HG03442 (cell line): Measurements from ENCODE around the gene RAI1.

Source experiments
- ATAC-seq: cut with Tn5 transposase; IDR thresholded peaks from one replicate; pipeline ENCODE4 v1.9.1; 2021; ENCODE audit warnings: mild to moderate bottlenecking, moderate library complexity; ENCODE audit not compliant: unreplicated experiment

Gene RAI1

GRCh38 chr17:17762744-17763105 lies 81.5 kb downstream of the RAI1 start:
- ATAC-seq, result no peak

DNA sequence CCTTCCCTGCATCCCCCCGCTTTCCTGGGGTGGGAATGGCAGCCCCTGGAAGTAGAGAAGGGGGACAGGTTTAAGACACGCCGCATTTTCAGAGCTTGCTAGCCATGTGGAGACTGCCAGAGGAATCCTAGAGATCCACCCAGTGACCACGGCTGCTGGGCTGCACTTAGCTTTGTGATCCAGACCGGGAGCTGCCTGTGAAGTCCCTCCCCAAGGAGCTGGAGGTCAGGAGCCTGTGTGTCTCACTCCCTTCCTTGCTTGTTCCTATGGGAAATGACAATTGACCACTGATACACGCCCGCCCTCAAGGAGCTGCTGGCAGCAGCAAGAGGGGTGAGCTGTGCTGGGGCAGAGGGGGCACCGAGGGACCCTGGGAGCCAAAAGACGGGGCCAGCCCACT lies 81.9 kb downstream of the RAI1 start:
- no peak for ATAC-seq

GRCh38 chr17:17763734-17764133 lies 82.5 kb downstream of the RAI1 start:
- no peak for ATAC-seq

GRCh38 chr17:17765359-17766076 lies 84.3 kb downstream of the RAI1 start:
- no peak for ATAC-seq

DNA sequence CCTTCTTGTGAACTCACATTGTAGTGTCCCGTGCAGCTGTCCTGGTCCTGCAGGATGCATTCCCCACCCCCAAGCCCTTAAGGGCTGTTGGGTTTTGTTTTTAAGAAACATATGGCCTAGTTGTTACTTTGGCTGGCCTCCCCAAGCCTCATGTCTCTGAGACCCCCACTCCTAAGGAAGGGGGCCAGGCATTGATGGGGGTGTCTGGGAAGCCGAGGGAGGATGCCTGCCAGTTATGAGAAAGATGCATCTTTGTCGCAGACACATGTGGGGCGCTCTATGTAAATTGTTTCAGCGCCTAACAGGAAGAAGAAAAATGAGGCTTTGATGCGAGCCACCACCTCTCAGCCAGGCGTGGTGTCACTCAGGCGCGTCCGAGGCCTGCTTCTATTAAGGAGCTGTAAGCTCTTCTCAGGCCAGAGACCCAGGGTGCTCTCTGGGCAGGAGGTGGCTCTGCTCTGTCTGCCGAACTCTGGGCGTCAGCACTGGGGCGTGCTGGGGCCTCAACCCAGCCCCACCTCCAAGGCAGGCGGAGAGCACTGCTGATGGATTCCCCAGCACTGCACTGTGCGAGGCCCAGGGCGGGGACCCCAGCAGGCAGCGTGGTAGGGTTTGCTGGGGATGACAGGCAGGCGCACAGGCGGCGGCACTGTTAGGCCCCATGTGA lies 85.0 kb downstream of the RAI1 start:
- ATAC-seq, result no peak

DNA sequence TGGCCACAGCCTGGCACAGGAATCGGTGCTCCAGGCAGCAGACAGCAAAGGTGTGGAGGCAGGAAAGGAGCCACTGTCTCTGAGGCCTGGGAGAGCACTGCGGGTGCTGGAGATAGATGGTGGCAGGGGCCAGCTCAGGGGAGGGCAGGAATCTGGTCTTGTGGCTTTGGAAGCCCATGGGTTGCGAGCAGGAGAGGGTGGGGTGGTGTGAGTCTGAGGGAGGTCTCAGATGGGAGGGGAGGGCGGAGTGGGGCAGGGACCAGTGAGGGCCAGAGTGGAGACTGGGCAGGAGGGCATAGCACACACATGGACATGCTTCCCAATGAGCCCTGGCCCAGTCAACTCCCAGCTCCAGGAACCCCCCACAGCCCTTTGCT lies 85.5 kb downstream of the RAI1 start:
- ATAC-seq, result no peak

DNA sequence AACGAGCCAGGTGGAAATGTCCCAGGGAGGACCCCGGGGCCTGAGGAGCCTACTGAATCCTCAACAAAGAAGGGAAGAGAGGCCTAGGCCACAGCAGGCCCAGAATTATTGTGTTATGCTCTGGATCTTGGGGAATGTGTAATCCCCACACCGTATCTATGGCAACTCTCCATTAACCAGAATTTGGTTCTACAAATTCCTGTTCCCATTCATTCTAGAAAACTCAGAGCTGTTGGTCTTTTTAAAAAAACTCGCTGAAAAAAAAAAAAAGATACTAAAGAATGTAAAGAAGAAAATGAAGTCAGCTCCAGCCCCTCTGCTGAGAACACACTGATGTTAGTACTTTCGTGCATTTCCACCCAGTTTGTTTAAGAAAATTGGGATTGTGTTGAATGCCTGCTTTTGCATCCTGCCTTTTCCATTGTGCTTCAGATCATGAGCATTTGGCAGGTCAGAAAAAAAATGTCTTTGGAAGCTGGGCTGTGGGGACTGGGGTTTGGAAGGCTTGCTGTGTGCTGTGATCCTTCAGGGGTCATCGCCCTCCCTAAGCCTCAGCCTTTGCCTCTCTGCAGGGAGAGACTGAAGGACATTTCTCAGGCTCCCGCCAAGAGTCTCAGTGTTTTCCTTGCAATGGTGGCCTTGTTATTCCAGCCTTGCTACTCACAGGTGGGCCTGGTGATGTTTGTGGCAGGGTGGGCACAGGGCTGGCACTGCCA lies 86.1 kb downstream of the RAI1 start:
- ATAC-seq, result no peak

DNA sequence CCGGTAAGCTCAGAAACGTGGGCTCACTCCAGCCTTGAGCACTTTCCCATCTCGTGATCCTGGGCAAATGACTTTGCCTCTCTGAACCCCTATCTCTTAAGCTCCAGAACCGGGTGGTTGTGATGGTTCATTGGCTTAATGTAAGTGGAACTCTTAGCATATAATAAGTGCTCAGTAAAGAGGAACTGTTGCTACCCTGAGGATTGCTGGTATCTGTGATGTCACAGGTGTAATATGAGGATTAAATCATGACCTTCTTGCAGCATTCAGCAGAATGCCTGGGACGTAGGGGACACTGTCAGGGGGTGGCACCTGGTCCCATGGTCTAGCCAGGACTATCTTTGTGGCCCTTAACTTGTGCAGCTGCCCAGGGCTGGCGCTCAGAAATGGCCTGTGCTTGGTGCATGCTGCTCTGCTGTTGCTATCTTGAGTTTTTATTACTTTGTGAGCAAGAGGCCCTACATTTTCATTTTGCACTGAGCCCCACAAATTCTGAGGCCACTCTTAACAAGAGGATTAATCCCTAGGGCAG lies 86.7 kb downstream of the RAI1 start:
- ATAC-seq, result no peak

DNA sequence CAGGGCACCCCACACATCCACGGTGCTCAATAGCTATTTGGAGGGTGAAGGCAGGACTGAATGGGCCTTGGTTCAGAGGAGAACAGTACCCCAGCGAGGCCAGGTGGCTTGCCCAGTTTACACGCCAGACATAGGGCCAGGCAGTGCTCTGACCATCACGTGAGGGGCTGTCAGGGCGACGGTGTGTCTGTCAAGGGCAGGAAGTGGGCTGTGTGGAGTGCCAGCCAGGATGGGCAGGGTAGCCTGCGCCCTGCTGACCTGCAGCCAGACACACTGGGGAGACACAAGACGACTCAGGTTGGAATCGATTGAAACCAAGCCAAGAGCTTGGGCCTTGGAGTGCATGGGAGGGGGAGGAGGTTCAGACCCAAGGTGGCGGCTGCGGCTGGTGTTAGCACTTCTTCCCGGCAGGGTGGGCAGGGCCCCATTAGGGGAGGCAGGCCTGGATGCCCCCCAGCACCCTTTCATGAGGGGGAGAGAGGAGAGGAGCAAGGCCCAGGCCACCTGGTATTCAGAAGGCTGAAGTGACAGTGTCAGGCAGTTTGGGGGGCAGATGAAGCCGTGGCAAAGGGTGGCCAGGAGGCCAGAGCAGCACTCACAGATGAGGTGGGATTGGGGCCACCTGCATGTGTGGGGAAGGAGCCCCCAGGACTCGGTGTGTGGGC lies 87.3 kb downstream of the RAI1 start:
- no peak for ATAC-seq

DNA sequence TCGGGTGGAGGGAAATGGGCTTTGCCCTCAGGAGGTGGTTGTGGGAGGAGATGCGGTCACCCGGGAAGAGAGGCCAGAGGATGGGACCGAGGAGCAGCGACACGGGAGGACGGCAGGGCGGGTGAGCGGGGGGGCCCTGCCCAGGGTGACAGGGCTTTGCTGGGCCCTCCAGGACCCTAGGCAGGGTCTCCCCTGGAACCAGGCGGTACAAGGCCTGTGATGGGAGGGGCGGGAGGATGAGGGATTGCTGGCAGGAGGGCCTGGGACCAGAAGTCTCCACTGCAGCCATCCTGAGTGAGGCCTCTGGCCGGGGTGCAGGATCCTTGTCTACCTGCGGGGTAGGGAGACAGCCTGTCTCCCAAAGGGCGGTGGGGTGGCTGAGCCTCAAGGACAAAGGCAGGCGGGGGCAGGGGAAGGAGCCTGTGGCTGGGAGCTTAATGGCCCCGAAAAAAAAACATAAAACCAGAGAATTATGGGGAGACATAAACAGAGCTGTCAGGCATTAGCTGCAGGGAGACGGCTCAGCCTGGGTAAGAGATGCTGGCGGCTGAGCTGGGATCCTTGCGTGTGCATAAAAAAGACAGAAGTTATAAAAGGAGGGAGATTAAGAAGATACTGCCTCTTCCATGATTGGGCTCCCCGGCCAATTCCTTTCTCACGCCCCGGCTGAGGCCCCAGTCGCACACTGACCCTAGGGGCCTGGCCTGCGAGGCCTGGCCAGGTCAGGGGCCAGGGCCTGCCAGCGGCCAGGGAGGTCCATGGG lies 88.8 kb downstream of the RAI1 start:
- ATAC-seq, result no peak

- no peak for ATAC-seq
Measured at GRCh38 chr17:17770632-17771044, 89.4 kb downstream of the RAI1 start.

DNA sequence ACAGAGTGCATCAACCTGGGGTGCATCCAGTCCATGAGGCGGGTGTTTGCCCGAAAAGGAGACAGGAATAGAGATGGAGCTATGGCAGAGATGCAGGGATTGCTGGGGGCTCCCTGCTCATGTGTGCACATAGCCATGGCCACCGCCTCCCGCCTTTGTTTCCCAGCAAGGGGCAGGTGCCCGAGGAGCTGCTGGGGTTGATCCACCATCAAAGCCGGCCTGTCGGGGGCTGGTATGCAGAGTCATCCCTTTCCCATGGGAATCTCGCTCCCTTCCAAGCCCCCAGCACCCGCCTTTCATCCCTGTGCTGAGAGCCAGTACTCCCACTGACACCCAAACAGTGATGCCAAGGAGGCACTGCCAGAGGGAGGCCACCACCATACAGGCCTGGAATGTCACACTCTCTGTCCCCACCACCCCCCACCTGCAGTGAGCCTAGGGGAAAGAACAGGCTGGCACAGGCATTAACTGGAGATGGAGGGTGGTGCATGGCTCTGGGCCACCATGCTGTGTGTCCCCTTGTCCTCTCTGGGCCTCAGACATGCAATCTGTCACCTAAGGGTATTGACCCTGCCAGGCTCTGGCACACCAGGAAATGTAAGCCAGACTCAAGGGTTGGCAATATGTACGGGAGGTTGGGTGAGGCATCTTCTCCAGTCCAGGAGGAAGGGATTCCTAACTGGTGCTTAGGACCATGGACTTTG lies 90.4 kb downstream of the RAI1 start:
- ATAC-seq, result no peak

DNA sequence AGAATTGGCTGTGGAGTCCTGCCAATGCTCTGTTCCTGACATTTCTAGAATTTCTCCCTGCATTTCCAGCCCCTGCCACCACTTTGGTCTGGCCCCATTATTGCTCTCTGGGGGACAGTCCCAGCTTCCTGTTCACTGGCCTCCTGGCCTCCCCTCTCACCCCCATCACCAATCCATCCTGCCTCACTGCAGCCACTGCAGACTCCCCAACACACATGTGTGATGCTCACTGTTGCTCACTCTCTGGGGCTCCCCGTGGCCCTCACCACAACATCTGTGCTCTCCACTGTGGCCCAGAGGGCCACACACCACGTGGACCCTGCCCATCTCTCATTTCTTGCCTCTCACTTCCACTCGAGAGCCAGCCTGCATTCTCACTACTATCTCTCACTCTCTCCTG lies 91.0 kb downstream of the RAI1 start:
- ATAC-seq, result no peak

DNA sequence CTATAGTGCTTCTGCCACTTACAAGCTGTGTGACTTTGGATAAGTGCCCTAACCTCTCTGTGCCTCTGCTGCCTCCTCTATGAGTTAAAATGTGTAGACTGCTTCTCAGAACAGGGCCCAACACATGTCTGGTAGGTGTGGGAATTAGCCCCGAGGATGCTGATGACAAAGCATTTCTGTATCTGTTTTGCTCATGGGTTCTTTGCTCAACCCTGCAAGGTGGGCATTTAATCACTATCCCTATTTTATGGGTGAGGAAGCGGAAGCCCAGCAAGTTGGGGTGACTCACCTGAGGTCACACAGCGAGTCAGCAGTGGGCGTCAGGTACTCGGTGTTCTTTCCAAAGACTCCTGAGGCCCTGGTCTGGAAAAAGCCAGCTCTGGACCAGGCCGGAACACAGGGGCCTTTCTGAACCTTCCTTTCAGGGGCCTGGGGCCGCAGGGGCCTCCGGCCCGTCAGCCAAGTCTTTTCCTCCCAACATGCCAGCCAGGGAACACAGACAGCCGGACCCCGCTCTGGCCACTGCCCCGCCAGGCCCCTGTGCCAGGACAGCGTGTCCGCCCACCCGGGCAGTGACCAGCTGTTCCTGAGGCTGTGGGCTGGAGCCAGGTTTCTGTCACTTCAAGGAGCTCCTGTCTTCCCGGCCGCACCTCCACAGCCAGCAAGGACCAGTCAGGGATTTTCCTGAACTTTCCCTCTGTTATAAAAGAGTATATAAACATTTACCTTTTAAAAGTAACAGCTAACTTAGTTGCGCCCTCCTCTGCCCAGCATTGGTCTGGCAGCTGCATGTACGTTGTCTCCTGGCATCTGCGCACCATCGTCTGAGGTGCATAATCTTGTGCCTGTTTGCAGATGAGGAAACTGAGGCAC lies 93.0 kb downstream of the RAI1 start:
- ATAC-seq, result no peak

GRCh38 chr17:17776889-17777288 lies 95.6 kb downstream of the RAI1 start:
- no peak for ATAC-seq

GRCh38 chr17:17778308-17779014 lies 97.2 kb downstream of the RAI1 start:
- no peak for ATAC-seq

DNA sequence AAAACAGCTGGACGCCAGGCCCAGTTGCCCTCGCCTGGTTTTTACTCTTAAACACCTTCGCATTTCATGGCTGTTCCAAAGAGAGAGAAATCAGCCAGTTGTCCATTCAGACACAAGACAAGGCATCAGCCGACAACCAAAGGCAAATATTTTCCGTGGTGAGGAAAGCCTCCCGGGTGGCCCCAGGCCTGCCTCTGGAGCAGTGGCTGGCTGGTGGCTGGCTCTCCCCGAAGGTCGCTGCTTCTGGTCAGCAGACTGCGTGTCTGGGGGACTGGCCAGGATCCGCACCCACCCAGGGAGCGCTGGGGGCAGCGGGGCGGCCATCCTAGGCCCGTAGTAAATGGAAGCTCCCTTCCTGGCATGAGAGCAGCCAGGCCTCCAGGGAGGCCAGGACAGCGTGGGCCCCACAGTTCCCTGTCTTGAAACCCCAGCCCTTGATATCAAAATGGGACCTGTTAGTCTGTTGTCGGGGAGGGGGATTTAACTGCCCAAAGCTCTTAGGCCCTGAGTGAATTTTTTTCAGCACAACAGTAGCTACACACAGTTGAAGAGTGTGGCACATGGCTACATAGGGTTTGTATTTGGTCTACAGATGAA lies 97.9 kb downstream of the RAI1 start:
- ATAC-seq, result no peak

- no peak for ATAC-seq
Measured at GRCh38 chr17:17780922-17781590, 99.8 kb downstream of the RAI1 start.
